Thymus (tissue), 11 donors: ENCODE measurements around the gene ESYT2. TPM values are rescaled to one million over a fixed set of nuclear protein-coding genes. Genes with fewer than 3 reads are reported as not detected.

Source experiments
- DNase-seq, 9 donors: peaks; one replicate each; pipeline ENCODE4 v3.0.0-alpha.2; 2013; ENCODE audit warnings: low spot score in 9 of 9, low read depth in 6 of 9, missing footprints in 1 of 9
- H3K27ac ChIP-seq, 2 donors: one replicate each; pipeline ENCODE4 v1.5.1; 2013; ENCODE audit warnings: control low read depth in 1 of 2, low read depth in 1 of 2, low read length in 1 of 2, mild to moderate bottlenecking in 1 of 2, moderate library complexity in 1 of 2
- H3K27me3 ChIP-seq, 2 donors: one replicate each; pipeline ENCODE4 v1.5.1; 2013; ENCODE audit warnings: low read length in 1 of 2; ENCODE audit not compliant: control insufficient read depth in 2 of 2, insufficient read depth in 1 of 2
- H3K36me3 ChIP-seq, 2 donors: one replicate each; pipeline ENCODE4 v1.5.1; 2013; ENCODE audit warnings: low read length in 1 of 2, mild to moderate bottlenecking in 1 of 2, moderate library complexity in 1 of 2; ENCODE audit not compliant: control insufficient read depth in 2 of 2, insufficient read depth in 2 of 2
- H3K4me1 ChIP-seq, 2 donors: one replicate each; pipeline ENCODE4 v1.5.1; 2013; ENCODE audit warnings: low read length in 2 of 2; ENCODE audit not compliant: control insufficient read depth in 2 of 2, insufficient read depth in 2 of 2
- H3K4me3 ChIP-seq, 2 donors: one replicate each; pipeline ENCODE4 v1.5.1; 2013; ENCODE audit warnings: low read length in 2 of 2, control low read depth in 1 of 2, mild to moderate bottlenecking in 1 of 2
- H3K9me3 ChIP-seq, 2 donors: one replicate each; pipeline ENCODE4 v1.5.1; 2013; ENCODE audit warnings: low read length in 1 of 2, mild to moderate bottlenecking in 1 of 2; ENCODE audit not compliant: control insufficient read depth in 2 of 2, insufficient read depth in 1 of 2
- WGBS: extraction: QIAGEN DNeasy Blood & Tissue Kit; methylation state at CpG from one replicate; pipeline ENCODE4 v1.1.7; 2013; 5-methylcytosine and 5-hydroxymethylcytosine counted together
- polyA plus RNA-seq: library from polyadenylated mRNA; stranded (reverse); fragments of 200-250 nt; gene quantifications from one replicate; pipeline ENCODE4 v1.2.3, GENCODE V29; 2013
- total RNA-seq: library from RNA; stranded (reverse); fragments of 120-200 nt; gene quantifications from one replicate; pipeline ENCODE4 v1.2.4, GENCODE V29; 2013
- donor health status: healthy.

The ESYT2 gene
- total and polyA plus RNA-seq, 2 donors: 35.7 to 66.2 TPM

DNA sequence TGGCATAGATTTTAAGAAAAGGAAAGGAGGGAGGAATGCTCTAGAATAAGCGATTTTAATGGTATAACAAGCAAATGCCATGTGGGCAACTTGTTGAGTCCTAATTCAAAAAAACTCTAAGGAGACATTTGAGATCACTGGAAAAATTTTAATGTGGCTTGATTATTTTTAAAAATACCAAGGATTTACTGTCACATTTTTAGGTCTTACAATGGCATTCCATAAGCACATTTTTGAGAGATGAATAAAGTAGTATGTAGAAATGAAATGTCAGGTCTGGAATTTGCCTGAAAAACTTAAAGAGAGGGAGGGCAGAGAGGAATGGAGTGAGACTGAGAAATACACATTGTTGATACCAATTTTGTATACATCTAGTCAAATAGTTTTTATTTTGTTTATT, 145.0 kb downstream of the ESYT2 start:
- no peak for DNase-seq
- Histone ChIP-seq H3K9me3 (no peaks in the 10 kb centered on the region), H3K27ac (no peak overlapping the region), H3K36me3 (peaks cover 30 to 73% of the 10 kb centered on the region in 2 donors), H3K4me1 (no peaks in the 10 kb centered on the region), H3K4me3 (no peak overlapping the region), H3K27me3 (no peaks in the 10 kb centered on the region)
- 98% methylated on average over 1 of the region's 1 CpG for WGBS

DNA sequence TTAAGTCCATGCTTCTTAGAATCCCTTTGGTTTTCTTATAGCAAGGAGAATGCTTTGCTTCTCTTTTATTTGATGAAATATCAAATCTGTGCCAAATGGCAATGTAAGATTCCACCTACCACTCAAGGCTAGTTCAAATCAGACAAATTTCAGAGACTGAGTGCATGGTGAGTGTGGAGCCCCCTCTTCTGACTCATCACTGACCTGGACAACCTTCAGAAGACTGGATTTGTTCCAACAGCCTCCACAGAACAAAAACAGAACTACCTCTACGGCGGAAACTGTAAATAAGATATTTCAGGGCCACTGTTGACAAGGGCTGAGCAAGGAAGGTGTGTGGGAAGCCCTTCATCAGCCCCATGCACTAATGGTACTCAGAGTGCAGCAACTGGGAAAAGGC, 145.8 kb downstream of the ESYT2 start:
- WGBS: 93% methylated on average over 2 of the region's 2 CpGs

DNA sequence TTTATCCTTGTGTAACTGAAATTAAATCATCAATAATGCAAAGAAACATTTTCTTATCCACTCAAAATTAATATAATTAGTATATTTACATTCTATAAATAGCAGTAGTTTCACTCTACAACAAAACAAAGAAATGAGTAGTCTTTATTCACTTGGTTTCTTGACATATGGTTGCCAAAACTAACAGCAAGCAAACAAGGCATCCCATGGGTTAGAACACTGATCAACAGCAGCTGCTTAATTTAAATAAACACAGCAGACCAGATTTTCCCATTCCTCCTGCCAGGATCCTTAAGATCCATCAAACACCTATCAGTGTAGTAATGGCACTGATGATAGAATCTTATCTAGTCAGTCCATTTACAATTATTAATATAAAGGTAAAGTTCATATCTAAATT, 146.9 kb downstream of the ESYT2 start:
- no peaks in the 10 kb centered on the region for H3K4me1 ChIP-seq
- DNase-seq: no peak
- peaks cover 30 to 71% of the 10 kb centered on the region in 2 donors for H3K36me3 ChIP-seq
- no peaks in the 10 kb centered on the region for H3K9me3 ChIP-seq
- H3K27ac ChIP-seq: no peak overlapping the region
- H3K4me3 ChIP-seq: no peak overlapping the region
- no peaks in the 10 kb centered on the region for H3K27me3 ChIP-seq

More for the DNA sequence above, 145.8 kb downstream of the ESYT2 start:
- H3K4me3 ChIP-seq: no peak overlapping the region
- H3K36me3 ChIP-seq: peaks cover 32 to 73% of the 10 kb centered on the region in 2 donors
- no peak overlapping the region for H3K27ac ChIP-seq
- DNase-seq: no peak
- no peaks in the 10 kb centered on the region for H3K9me3 ChIP-seq
- no peaks in the 10 kb centered on the region for H3K4me1 ChIP-seq
- H3K27me3 ChIP-seq: no peaks in the 10 kb centered on the region

Other genes with a start within 250 kb of the ESYT2 start
- gene PTPRN2, start 241.7 kb downstream of the ESYT2 start, total RNA-seq: 1.7 TPM
- gene PTPRN2, start 241.7 kb downstream of the ESYT2 start, polyA plus RNA-seq: 1.9 TPM
- 22.7 TPM for gene NCAPG2, start 124.7 kb downstream of the ESYT2 start, total RNA-seq
- gene NCAPG2, start 124.7 kb downstream of the ESYT2 start, polyA plus RNA-seq: 3.8 TPM
- gene DYNC2I1, start 27.0 kb upstream of the ESYT2 start, total RNA-seq: 7.2 TPM
- 11.6 TPM for gene DYNC2I1, start 27.0 kb upstream of the ESYT2 start, polyA plus RNA-seq